Astrocyte (in vitro differentiated cells and primary cell): ENCODE data around the gene SH2D4B. TPM values are rescaled to one million over a fixed set of nuclear protein-coding genes. Genes with fewer than 3 reads are reported as not detected.
"Not testable (repeated sequence)": the region's sequence is repeated elsewhere in the genome, so short reads cannot be mapped to it uniquely, and the experiment has no call there.

Source experiments
- DNase-seq: peaks from one replicate; pipeline ENCODE4 v3.0.0-alpha.2; 2010; ENCODE audit warnings: low read depth
- FAIRE-seq: peaks from 2 replicates; lab custom pipeline; 2011; peaks lifted over from hg19 to GRCh38; lab: Jason Lieb, UNC
- H2AFZ ChIP-seq: 2 replicates; pipeline ENCODE4 v1.6.0; 2012; ENCODE audit warnings: low read depth, low read length, inconsistent platforms
- H3K27ac ChIP-seq: 2 replicates; pipeline ENCODE4 v1.5.1; 2011; ENCODE audit warnings: low read depth, low read length, inconsistent platforms
- H3K27me3 ChIP-seq: 2 replicates; pipeline ENCODE4 v1.6.0; 2011; ENCODE audit warnings: low read length, inconsistent platforms; ENCODE audit not compliant: insufficient read depth
- H3K36me3 ChIP-seq: 2 replicates; pipeline ENCODE4 v1.5.1; 2011; ENCODE audit warnings: low read length, inconsistent platforms; ENCODE audit not compliant: insufficient read depth
- H3K4me1 ChIP-seq: 2 replicates; pipeline ENCODE4 v1.5.1; 2011; ENCODE audit warnings: low read length, inconsistent platforms; ENCODE audit not compliant: insufficient read depth
- H3K4me2 ChIP-seq: 2 replicates; pipeline ENCODE4 v1.6.0; 2012; ENCODE audit warnings: low read length, inconsistent platforms
- H3K4me3 ChIP-seq: 2 replicates; pipeline ENCODE4 v1.5.1; 2011; ENCODE audit warnings: low read depth, mild to moderate bottlenecking, low read length, inconsistent platforms; ENCODE audit not compliant: insufficient read depth
- H3K79me2 ChIP-seq: 2 replicates; pipeline ENCODE4 v1.6.0; 2012; ENCODE audit warnings: mild to moderate bottlenecking, low read length, inconsistent platforms; ENCODE audit not compliant: insufficient read depth
- H3K9ac ChIP-seq: 2 replicates; pipeline ENCODE4 v1.6.0; 2012; ENCODE audit warnings: mild to moderate bottlenecking, low read length, inconsistent platforms
- H3K9me3 ChIP-seq: 2 replicates; pipeline ENCODE4 v1.5.1; 2012; ENCODE audit warnings: low read depth, mild to moderate bottlenecking, low read length, inconsistent platforms; ENCODE audit not compliant: insufficient read depth
- H4K20me1 ChIP-seq: 2 replicates; pipeline ENCODE4 v1.6.0; 2012; ENCODE audit warnings: low read length, inconsistent platforms; ENCODE audit not compliant: insufficient read depth
- H3K27ac Mint-ChIP-seq: one replicate; pipeline ENCODE4 v1.8.0; 2021; ENCODE audit warnings: mild to moderate bottlenecking, mixed read lengths; ENCODE audit not compliant: unreplicated experiment
- H3K27me3 Mint-ChIP-seq: one replicate; pipeline ENCODE4 v1.8.0; 2021; ENCODE audit warnings: low read depth, mixed read lengths; ENCODE audit not compliant: unreplicated experiment
- H3K36me3 Mint-ChIP-seq: one replicate; pipeline ENCODE4 v1.8.0; 2021; ENCODE audit warnings: low read depth, mixed read lengths; ENCODE audit not compliant: unreplicated experiment
- H3K4me1 Mint-ChIP-seq: one replicate; pipeline ENCODE4 v1.8.0; 2021; ENCODE audit warnings: low read depth, mixed read lengths; ENCODE audit not compliant: unreplicated experiment
- H3K4me3 Mint-ChIP-seq: one replicate; pipeline ENCODE4 v1.8.0; 2021; ENCODE audit warnings: mild to moderate bottlenecking, moderate library complexity, mixed read lengths; ENCODE audit not compliant: unreplicated experiment
- H3K9me3 Mint-ChIP-seq: one replicate; pipeline ENCODE4 v1.8.0; 2021; ENCODE audit warnings: mild to moderate bottlenecking, mixed read lengths; ENCODE audit not compliant: unreplicated experiment
- EZH2 ChIP-seq: IDR thresholded peaks from 2 replicates; pipeline ENCODE4 v1.6.1; 2012; ENCODE audit warnings: mild to moderate bottlenecking, low read length, inconsistent platforms; ENCODE audit not compliant: insufficient read depth
- total RNA-seq: library from RNA; stranded (reverse); gene quantifications from 2 replicates; pipeline ENCODE4 v1.2.1, GENCODE V29; 2021
- TF ChIP-seq, protein P1 (sequence below): IDR thresholded peaks from 2 replicates; pipeline ENCODE4 v1.5.1; 2011; ENCODE audit warnings: low read depth, mild to moderate bottlenecking, inconsistent platforms, low read length, moderate library complexity; ENCODE audit not compliant: insufficient read depth

SH2D4B gene
- total RNA-seq, 1 donor from 2014 or later: 0.07 TPM

GRCh38 chr10:80530251-80530650 is 7.5 kb upstream of the SH2D4B start:
- Histone ChIP-seq H3K27ac (no peak overlapping the region), H3K9ac (no peak overlapping the region), H4K20me1 (no peaks in the 10 kb centered on the region), H3K4me2 (no peak overlapping the region), H3K79me2 (no peaks in the 10 kb centered on the region), H3K4me3 (no peak overlapping the region), H3K9me3 (no peaks in the 10 kb centered on the region), H2AFZ (no peak overlapping the region), H3K27me3 (no peaks in the 10 kb centered on the region), H3K4me1 (no peaks in the 10 kb centered on the region), H3K36me3 (no peaks in the 10 kb centered on the region)
- Mint-ChIP-seq H3K9me3 (peaks cover 2% of the 10 kb centered on the region), H3K27ac (no peak overlapping the region), H3K4me3 (no peak overlapping the region), H3K36me3 (peaks cover 3% of the 10 kb centered on the region), H3K27me3 (no peaks in the 10 kb centered on the region), H3K4me1 (peaks cover 8% of the 10 kb centered on the region)
- DNase-seq: no peak
- no peak for FAIRE-seq
- no peak for TF ChIP-seq EZH2
- TF ChIP-seq, protein P1, sequence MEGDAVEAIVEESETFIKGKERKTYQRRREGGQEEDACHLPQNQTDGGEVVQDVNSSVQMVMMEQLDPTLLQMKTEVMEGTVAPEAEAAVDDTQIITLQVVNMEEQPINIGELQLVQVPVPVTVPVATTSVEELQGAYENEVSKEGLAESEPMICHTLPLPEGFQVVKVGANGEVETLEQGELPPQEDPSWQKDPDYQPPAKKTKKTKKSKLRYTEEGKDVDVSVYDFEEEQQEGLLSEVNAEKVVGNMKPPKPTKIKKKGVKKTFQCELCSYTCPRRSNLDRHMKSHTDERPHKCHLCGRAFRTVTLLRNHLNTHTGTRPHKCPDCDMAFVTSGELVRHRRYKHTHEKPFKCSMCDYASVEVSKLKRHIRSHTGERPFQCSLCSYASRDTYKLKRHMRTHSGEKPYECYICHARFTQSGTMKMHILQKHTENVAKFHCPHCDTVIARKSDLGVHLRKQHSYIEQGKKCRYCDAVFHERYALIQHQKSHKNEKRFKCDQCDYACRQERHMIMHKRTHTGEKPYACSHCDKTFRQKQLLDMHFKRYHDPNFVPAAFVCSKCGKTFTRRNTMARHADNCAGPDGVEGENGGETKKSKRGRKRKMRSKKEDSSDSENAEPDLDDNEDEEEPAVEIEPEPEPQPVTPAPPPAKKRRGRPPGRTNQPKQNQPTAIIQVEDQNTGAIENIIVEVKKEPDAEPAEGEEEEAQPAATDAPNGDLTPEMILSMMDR: no peak

DNA sequence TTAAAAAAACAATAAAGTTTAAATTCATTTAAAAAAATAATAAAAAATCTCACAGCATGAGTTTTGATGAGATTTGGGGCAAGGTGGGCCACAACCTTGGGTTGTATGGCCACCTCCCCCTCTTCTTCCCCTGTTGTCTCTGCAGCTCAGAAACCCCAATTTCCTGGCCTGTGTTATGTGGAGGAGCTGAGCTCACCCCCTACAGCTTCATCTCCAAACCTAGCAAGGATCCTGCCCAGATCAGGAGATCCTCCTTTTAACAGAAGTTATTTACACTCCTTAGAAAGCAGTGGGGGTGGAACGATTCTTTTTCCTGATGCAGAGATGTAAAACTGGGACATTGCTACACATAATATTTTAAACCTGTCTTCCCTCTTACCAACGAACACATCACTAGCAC is 6.9 kb upstream of the SH2D4B start:
- FAIRE-seq: no peak
- no peak overlapping the region for H3K4me3 Mint-ChIP-seq
- Histone ChIP-seq H2AFZ (no peak overlapping the region), H3K9ac (no peak overlapping the region), H3K36me3 (no peaks in the 10 kb centered on the region), H3K79me2 (no peaks in the 10 kb centered on the region), H3K9me3 (no peaks in the 10 kb centered on the region), H3K4me2 (no peak overlapping the region), H3K27ac (no peak overlapping the region), H3K4me1 (no peaks in the 10 kb centered on the region), H4K20me1 (no peaks in the 10 kb centered on the region), H3K4me3 (no peak overlapping the region), H3K27me3 (no peaks in the 10 kb centered on the region)
- H3K9me3 Mint-ChIP-seq: peaks cover 2% of the 10 kb centered on the region
- peaks cover 3% of the 10 kb centered on the region for H3K36me3 Mint-ChIP-seq
- TF ChIP-seq, protein P1: no peak
- no peak for TF ChIP-seq EZH2
- no peak for DNase-seq
- H3K4me1 Mint-ChIP-seq: peaks cover 5% of the 10 kb centered on the region
- no peak overlapping the region for H3K27ac Mint-ChIP-seq
- H3K27me3 Mint-ChIP-seq: no peaks in the 10 kb centered on the region

GRCh38 chr10:80532571-80532970 is 5.1 kb upstream of the SH2D4B start:
- Mint-ChIP-seq H3K4me1 (no peaks in the 10 kb centered on the region), H3K9me3 (peaks cover 7% of the 10 kb centered on the region), H3K27ac (no peak overlapping the region), H3K27me3 (no peaks in the 10 kb centered on the region), H3K36me3 (peaks cover 3% of the 10 kb centered on the region), H3K4me3 (no peak overlapping the region)
- Histone ChIP-seq H3K27me3 (no peaks in the 10 kb centered on the region), H3K4me1 (no peaks in the 10 kb centered on the region), H4K20me1 (no peaks in the 10 kb centered on the region), H3K79me2 (no peaks in the 10 kb centered on the region), H3K4me3 (no peak overlapping the region), H3K36me3 (no peaks in the 10 kb centered on the region), H3K27ac (no peak overlapping the region), H3K9me3 (no peaks in the 10 kb centered on the region), H2AFZ (no peak overlapping the region), H3K9ac (no peak overlapping the region), H3K4me2 (no peak overlapping the region)
- DNase-seq (no peak), FAIRE-seq (no peak)
- no peak for TF ChIP-seq EZH2
- TF ChIP-seq, protein P1: no peak

- not testable (repeated sequence) for H3K27me3 Mint-ChIP-seq, H3K9me3 Mint-ChIP-seq, H3K27ac Mint-ChIP-seq, H3K4me3 ChIP-seq, H3K36me3 Mint-ChIP-seq, DNase-seq, H3K27me3 ChIP-seq, H4K20me1 ChIP-seq, H3K9me3 ChIP-seq, H3K27ac ChIP-seq, FAIRE-seq, H3K9ac ChIP-seq, H2AFZ ChIP-seq, H3K4me1 ChIP-seq, H3K4me3 Mint-ChIP-seq, H3K79me2 ChIP-seq, H3K36me3 ChIP-seq, H3K4me1 Mint-ChIP-seq, H3K4me2 ChIP-seq
Measured at GRCh38 chr10:80534059-80534458, 3.6 kb upstream of the SH2D4B start.
